ENCODE data around the gene MRPL34. TPM values are rescaled to one million over a fixed set of nuclear protein-coding genes. Genes with fewer than 3 reads are reported as not detected.

The MRPL34 gene
- total and polyA plus RNA-seq, 8 donors: 32.4 to 78.1 (median 39.3) TPM

DNA sequence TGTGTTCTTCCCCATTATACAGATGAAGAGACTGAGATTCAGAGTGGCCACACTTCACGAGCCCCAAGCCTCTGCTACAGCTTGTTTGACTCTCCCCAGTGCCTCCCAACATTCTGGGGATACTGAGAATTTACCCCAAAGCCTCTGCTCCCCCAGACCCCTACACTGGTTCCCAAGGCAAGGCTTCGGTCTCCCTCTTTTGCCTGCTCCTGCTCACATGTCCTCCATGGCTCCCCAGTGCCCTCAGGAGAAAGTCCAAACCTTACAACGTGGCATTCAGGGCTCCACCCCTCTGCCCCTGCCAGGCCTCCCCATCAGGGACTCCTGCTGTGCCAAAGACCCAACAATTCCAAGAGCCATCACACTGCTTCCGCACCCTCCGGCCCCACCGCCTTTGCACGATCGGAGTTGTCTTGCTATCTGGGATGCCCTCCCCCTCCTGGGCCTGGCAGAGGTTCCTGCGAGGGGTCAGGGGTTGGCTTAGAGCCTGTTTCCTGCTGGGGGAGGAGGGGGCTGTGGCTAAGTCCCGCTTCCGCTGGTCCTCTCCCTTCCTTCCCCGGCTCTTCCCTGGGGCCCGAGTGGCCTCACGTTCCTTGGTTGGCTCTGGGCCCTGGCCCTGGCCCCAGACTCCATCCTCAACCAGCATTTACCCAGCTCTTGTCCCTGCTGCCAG, 47.1 kb downstream of the MRPL34 start:
- peak in 1 of 4 donors; percentile 9 for ATAC-seq
- no peak for FAIRE-seq

DNA sequence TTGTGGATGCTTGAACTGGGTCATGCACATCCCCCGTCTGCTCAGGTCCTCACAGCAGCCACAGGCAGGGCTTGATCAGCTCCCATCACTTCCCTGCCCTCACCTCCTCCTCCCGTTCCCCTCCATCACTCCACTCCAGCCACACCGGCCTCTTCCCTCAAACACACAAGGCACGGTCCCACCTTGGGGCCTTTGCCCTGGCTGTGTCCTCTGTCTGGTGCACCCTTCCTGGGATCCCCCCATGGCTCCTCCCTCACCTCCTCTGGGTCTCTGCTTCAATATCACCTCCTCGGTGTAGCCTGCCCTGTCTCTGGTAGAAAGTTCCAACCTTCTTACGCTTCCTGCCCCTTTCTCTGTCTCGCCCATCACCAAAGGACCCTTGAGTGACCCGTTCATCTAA, 47.7 kb downstream of the MRPL34 start:
- ATAC-seq: no peak
- no peak for FAIRE-seq
- Histone ChIP-seq H3K27me3 (no peaks in the 10 kb centered on the region), H3K9me3 (no peaks in the 10 kb centered on the region), H3K4me1 (no peaks in the 10 kb centered on the region), H3K4me3 (no peak overlapping the region), H3K36me3 (no peaks in the 10 kb centered on the region), H3K27ac (no peak overlapping the region)
- DNase-seq: no peak
- WGBS, 2 donors: 56 to 66% methylated on average over 8 of the region's 8 CpGs
- TF ChIP-seq, protein P1, sequence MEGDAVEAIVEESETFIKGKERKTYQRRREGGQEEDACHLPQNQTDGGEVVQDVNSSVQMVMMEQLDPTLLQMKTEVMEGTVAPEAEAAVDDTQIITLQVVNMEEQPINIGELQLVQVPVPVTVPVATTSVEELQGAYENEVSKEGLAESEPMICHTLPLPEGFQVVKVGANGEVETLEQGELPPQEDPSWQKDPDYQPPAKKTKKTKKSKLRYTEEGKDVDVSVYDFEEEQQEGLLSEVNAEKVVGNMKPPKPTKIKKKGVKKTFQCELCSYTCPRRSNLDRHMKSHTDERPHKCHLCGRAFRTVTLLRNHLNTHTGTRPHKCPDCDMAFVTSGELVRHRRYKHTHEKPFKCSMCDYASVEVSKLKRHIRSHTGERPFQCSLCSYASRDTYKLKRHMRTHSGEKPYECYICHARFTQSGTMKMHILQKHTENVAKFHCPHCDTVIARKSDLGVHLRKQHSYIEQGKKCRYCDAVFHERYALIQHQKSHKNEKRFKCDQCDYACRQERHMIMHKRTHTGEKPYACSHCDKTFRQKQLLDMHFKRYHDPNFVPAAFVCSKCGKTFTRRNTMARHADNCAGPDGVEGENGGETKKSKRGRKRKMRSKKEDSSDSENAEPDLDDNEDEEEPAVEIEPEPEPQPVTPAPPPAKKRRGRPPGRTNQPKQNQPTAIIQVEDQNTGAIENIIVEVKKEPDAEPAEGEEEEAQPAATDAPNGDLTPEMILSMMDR (IDR thresholded peaks at IDR 0.05): no peak
- intact Hi-C loops (cut with DNase I): no loop called here

More for the DNA sequence above, 47.1 kb downstream of the MRPL34 start:
- no peak overlapping the region for H3K27ac ChIP-seq
- intact Hi-C loops (cut with DNase I): no loop called here
- H3K36me3 ChIP-seq: no peaks in the 10 kb centered on the region
- H3K4me1 ChIP-seq: no peaks in the 10 kb centered on the region
- no peaks in the 10 kb centered on the region for H3K27me3 ChIP-seq
- 42 to 43% methylated on average over 14 of the region's 14 CpGs for WGBS, 2 donors
- TF ChIP-seq, protein P1 (IDR thresholded peaks at IDR 0.05): no peak
- no peak overlapping the region for H3K4me3 ChIP-seq
- DNase-seq: no peak
- H3K9me3 ChIP-seq: no peaks in the 10 kb centered on the region

Other genes starting within 250 kb of the MRPL34 start
- gene HAUS8, start 230.4 kb upstream of the MRPL34 start, total RNA-seq: 1 to 10 TPM; 2.0 to 5.6 (median 2.1) TPM
- 10 to 100 TPM in 1 of 2 donors, 1 to 10 TPM in 1; 6.5 to 12.0 TPM for gene HAUS8, start 230.4 kb upstream of the MRPL34 start, polyA plus RNA-seq
- gene MYO9B, start 230.1 kb upstream of the MRPL34 start, total RNA-seq: 10 to 100 TPM; 16.6 to 49.2 (median 20.8) TPM
- 10 to 100 TPM; 40.9 to 53.4 TPM for gene MYO9B, start 230.1 kb upstream of the MRPL34 start, polyA plus RNA-seq
- gene USE1, start 90.5 kb upstream of the MRPL34 start, total RNA-seq: 10 to 100 TPM; 12.8 to 22.4 (median 16.4) TPM
- 10 to 100 TPM; 43.3 to 46.6 TPM for gene USE1, start 90.5 kb upstream of the MRPL34 start, polyA plus RNA-seq
- gene OCEL1, start 79.6 kb upstream of the MRPL34 start, total RNA-seq: 10 to 100 TPM; 13.4 to 19.6 (median 16.9) TPM
- 10 to 100 TPM; 20.9 to 28.4 TPM for gene OCEL1, start 79.6 kb upstream of the MRPL34 start, polyA plus RNA-seq
- gene NR2F6, start 60.0 kb upstream of the MRPL34 start, total RNA-seq: 10 to 100 TPM; 32.5 to 51.2 (median 39.7) TPM
- 10 to 100 TPM; 21.3 to 23.5 TPM for gene NR2F6, start 60.0 kb upstream of the MRPL34 start, polyA plus RNA-seq
- 1 to 10 TPM; 1.2 to 2.9 (median 1.8) TPM for gene USHBP1, start 41.1 kb upstream of the MRPL34 start, total RNA-seq
- 10 to 100 TPM in 1 of 2 donors, 1 to 10 TPM in 1; 9.3 to 11.1 TPM for gene USHBP1, start 41.1 kb upstream of the MRPL34 start, polyA plus RNA-seq
- 10 to 100 TPM; 25.5 to 46.8 (median 31.8) TPM for gene BABAM1, start 38.4 kb upstream of the MRPL34 start, total RNA-seq
- gene BABAM1, start 38.4 kb upstream of the MRPL34 start, polyA plus RNA-seq: 10 to 100 TPM; 64.1 to 71.1 TPM
- under 1 TPM in 5 of 6 donors, not detected in 1; 0.04 to 0.59 (median 0.12) TPM for gene ANKLE1, start 24.0 kb upstream of the MRPL34 start, total RNA-seq
- under 1 TPM; 0.23 to 0.35 TPM for gene ANKLE1, start 24.0 kb upstream of the MRPL34 start, polyA plus RNA-seq
- 1 to 10 TPM; 5.2 to 8.6 (median 6.0) TPM for gene ABHD8, start 2.4 kb upstream of the MRPL34 start, total RNA-seq
- gene ABHD8, start 2.4 kb upstream of the MRPL34 start, polyA plus RNA-seq: 1 to 10 TPM; 8.5 TPM
- 10 to 100 TPM in 3 of 6 donors, 1 to 10 TPM in 3; 6.1 to 12.4 (median 9.3) TPM for gene DDA1, start 3.7 kb downstream of the MRPL34 start, total RNA-seq
- 10 to 100 TPM; 21.4 to 25.4 TPM for gene DDA1, start 3.7 kb downstream of the MRPL34 start, polyA plus RNA-seq
- 10 to 100 TPM in 1 of 6 donors, 1 to 10 TPM in 5; 4.9 to 10.2 (median 5.4) TPM for gene ANO8, start 29.0 kb downstream of the MRPL34 start, total RNA-seq
- gene ANO8, start 29.0 kb downstream of the MRPL34 start, polyA plus RNA-seq: 10 to 100 TPM in 1 of 2 donors, 1 to 10 TPM in 1; 7.1 to 19.0 TPM
- gene GTPBP3, start 31.7 kb downstream of the MRPL34 start, total RNA-seq: 10 to 100 TPM in 3 of 6 donors, 1 to 10 TPM in 3; 9.1 to 15.2 (median 11.2) TPM
- gene GTPBP3, start 31.7 kb downstream of the MRPL34 start, polyA plus RNA-seq: 10 to 100 TPM; 17.9 to 28.2 TPM
- gene PLVAP, start 71.5 kb downstream of the MRPL34 start, total RNA-seq: 10 to 100 TPM; 32.0 to 86.5 (median 58.4) TPM
- 10 to 100 TPM; 70.5 to 87.6 TPM for gene PLVAP, start 71.5 kb downstream of the MRPL34 start, polyA plus RNA-seq
- gene CCDC194, start 88.3 kb downstream of the MRPL34 start, total RNA-seq: under 1 TPM in 2 of 6 donors, not detected in 4; 0.23 to 0.56 TPM
- not detected for gene CCDC194, start 88.3 kb downstream of the MRPL34 start, polyA plus RNA-seq
- 10 to 100 TPM in 4 of 6 donors, 1 to 10 TPM in 2; 3.9 to 34.6 (median 15.4) TPM for gene BST2, start 99.8 kb downstream of the MRPL34 start, total RNA-seq
- 10 to 100 TPM; 15.7 to 17.3 TPM for gene BST2, start 99.8 kb downstream of the MRPL34 start, polyA plus RNA-seq
- gene MVB12A, start 114.2 kb downstream of the MRPL34 start, total RNA-seq: 10 to 100 TPM; 20.6 to 27.3 (median 23.5) TPM
- 10 to 100 TPM; 43.7 to 58.7 TPM for gene MVB12A, start 114.2 kb downstream of the MRPL34 start, polyA plus RNA-seq
- gene TMEM221, start 142.8 kb downstream of the MRPL34 start, total RNA-seq: under 1 TPM; 0.13 to 1.00 (median 0.46) TPM
- gene TMEM221, start 142.8 kb downstream of the MRPL34 start, polyA plus RNA-seq: under 1 TPM; 0.16 to 0.42 TPM
- not detected for gene NXNL1, start 155.1 kb downstream of the MRPL34 start, total RNA-seq
- gene NXNL1, start 155.1 kb downstream of the MRPL34 start, polyA plus RNA-seq: under 1 TPM in 1 of 2 donors, not detected in 1; 0.19 TPM
- gene SLC27A1, start 164.7 kb downstream of the MRPL34 start, total RNA-seq: 10 to 100 TPM in 3 of 6 donors, 1 to 10 TPM in 3; 9.4 to 18.1 (median 10.2) TPM
- 10 to 100 TPM; 31.4 to 37.1 TPM for gene SLC27A1, start 164.7 kb downstream of the MRPL34 start, polyA plus RNA-seq
- 10 to 100 TPM; 28.8 to 53.8 (median 46.6) TPM for gene PGLS, start 205.8 kb downstream of the MRPL34 start, total RNA-seq
- 10 to 100 TPM; 53.6 to 65.8 TPM for gene PGLS, start 205.8 kb downstream of the MRPL34 start, polyA plus RNA-seq
- 10 to 100 TPM; 13.5 to 50.6 (median 19.5) TPM for gene COLGALT1, start 249.8 kb downstream of the MRPL34 start, total RNA-seq
- gene COLGALT1, start 249.8 kb downstream of the MRPL34 start, polyA plus RNA-seq: 10 to 100 TPM; 27.6 to 34.4 TPM